ENCODE data around the gene DMC1. TPM values are rescaled to one million over a fixed set of nuclear protein-coding genes. Genes with fewer than 3 reads are reported as not detected.

The DMC1 gene
- total and polyA plus RNA-seq, 2 of the 13 experiments (the other 11 are each of a cell fraction or from before 2014, with no cell fraction given), result 0.82 TPM; not detected in 1

GRCh38 chr22:38523479-38523878 is 46.5 kb downstream of the DMC1 start (continued):
- TF ChIP-seq ATF5 (CRISPR knock-in tag; IDR thresholded peaks at IDR 0.05; ENCODE audit: low read depth) (no peak), ZFY (CRISPR knock-in tag; IDR thresholded peaks at IDR 0.05) (no peak), SRSF9 (IDR thresholded peaks at IDR 0.05; ENCODE audit: borderline replicate concordance, insufficient read depth, low read depth, low read length, poor library complexity, severe bottlenecking) (no peak), KDM5A (IDR thresholded peaks at IDR 0.05; ENCODE audit: borderline replicate concordance, low read length) (no peak), NBN (conservative IDR thresholded peaks at IDR 0.05) (no peak), U2AF1 (optimal IDR thresholded peaks at IDR 0.05; ENCODE audit: low read depth, low read length) (no peak)
- TF ChIP-seq, protein P1, sequence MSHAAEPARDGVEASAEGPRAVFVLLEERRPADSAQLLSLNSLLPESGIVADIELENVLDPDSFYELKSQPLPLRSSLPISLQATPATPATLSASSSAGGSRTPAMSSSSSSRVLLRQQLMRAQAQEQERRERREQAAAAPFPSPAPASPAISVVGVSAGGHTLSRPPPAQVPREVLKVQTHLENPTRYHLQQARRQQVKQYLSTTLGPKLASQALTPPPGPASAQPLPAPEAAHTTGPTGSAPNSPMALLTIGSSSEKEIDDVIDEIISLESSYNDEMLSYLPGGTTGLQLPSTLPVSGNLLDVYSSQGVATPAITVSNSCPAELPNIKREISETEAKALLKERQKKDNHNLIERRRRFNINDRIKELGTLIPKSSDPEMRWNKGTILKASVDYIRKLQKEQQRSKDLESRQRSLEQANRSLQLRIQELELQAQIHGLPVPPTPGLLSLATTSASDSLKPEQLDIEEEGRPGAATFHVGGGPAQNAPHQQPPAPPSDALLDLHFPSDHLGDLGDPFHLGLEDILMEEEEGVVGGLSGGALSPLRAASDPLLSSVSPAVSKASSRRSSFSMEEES (CRISPR knock-in tag; IDR thresholded peaks at IDR 0.05), result no peak
- TF ChIP-seq, protein P2, sequence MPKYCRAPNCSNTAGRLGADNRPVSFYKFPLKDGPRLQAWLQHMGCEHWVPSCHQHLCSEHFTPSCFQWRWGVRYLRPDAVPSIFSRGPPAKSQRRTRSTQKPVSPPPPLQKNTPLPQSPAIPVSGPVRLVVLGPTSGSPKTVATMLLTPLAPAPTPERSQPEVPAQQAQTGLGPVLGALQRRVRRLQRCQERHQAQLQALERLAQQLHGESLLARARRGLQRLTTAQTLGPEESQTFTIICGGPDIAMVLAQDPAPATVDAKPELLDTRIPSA (CRISPR knock-in tag; IDR thresholded peaks at IDR 0.05; ENCODE audit: borderline replicate concordance), result no peak
- TF ChIP-seq, protein P3, sequence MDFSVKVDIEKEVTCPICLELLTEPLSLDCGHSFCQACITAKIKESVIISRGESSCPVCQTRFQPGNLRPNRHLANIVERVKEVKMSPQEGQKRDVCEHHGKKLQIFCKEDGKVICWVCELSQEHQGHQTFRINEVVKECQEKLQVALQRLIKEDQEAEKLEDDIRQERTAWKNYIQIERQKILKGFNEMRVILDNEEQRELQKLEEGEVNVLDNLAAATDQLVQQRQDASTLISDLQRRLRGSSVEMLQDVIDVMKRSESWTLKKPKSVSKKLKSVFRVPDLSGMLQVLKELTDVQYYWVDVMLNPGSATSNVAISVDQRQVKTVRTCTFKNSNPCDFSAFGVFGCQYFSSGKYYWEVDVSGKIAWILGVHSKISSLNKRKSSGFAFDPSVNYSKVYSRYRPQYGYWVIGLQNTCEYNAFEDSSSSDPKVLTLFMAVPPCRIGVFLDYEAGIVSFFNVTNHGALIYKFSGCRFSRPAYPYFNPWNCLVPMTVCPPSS (IDR thresholded peaks at IDR 0.05), result no peak

- FAIRE-seq (no peak), ATAC-seq (no peak), DNase-seq (ENCODE audit: low spot score) (no peak)
- no peak overlapping the region for H3K4me2 ChIP-seq (ENCODE audit: low read depth, low read length)
- no peak overlapping the region for H2AFZ ChIP-seq (ENCODE audit: low read length)
- no peaks in the 10 kb centered on the region for H3K27me3 ChIP-seq (ENCODE audit: control insufficient read depth in 1 of 2, insufficient read depth in 2 of 2, low read length in 2 of 2)
- no peaks in the 10 kb centered on the region for H3K9me3 ChIP-seq (ENCODE audit: low read length)
- H3K79me2 ChIP-seq (ENCODE audit: insufficient read depth, low read length), result no peaks in the 10 kb centered on the region
- WGBS (ENCODE audit: low lambda C conversion rate), result 62% methylated on average over 3 of the region's 3 CpGs
- TF ChIP-seq XBP1 (CRISPR knock-in tag; IDR thresholded peaks at IDR 0.05) (no peak), ZNF333 (CRISPR knock-in tag; IDR thresholded peaks at IDR 0.05; ENCODE audit: borderline replicate concordance) (no peak), CENPT (CRISPR knock-in tag; IDR thresholded peaks at IDR 0.05; ENCODE audit: low read depth) (no peak), ZNF83 (CRISPR knock-in tag; IDR thresholded peaks at IDR 0.05; ENCODE audit: borderline replicate concordance) (no peak)
- no peaks in the 10 kb centered on the region for H3K4me1 ChIP-seq (ENCODE audit: insufficient read depth, low read length)
- H3K4me3 ChIP-seq (replicated peaks in 1 of 3; ENCODE audit: insufficient read depth in 1 of 3, low read depth in 2 of 3, low read length in 3 of 3), result no peak overlapping the region
- BruUV-seq (replicated peaks), result no TSS peak
- intact Hi-C loops (cut with micrococcal nuclease; ENCODE audit: unreplicated experiment), result no loop called here
- in situ Hi-C loops (cut with HindIII; ENCODE audit: extremely low pct_ligation_motif_present, low pct_unique_long_range_greater_than_20kb), result no loop called here
- H4K20me1 ChIP-seq (ENCODE audit: insufficient read depth, low read length), result no peaks in the 10 kb centered on the region
- H3K9ac ChIP-seq (ENCODE audit: insufficient read depth, low read depth, low read length), result no peak overlapping the region
- no peaks in the 10 kb centered on the region for H3K36me3 ChIP-seq (replicated peaks in 1 of 2; ENCODE audit: control insufficient read depth in 1 of 2, insufficient read depth in 2 of 2, low read length in 2 of 2)
- POLR2A ChIA-PET, result no interaction called here
- CTCF ChIA-PET (ENCODE audit: low intra/inter-chr PET ratio, low total read pairs), result no interaction called here
- H3K27ac ChIP-seq (ENCODE audit: extremely low read length, insufficient read depth, low read length), result no peak overlapping the region
Measured at GRCh38 chr22:38523029-38523428, 47.0 kb downstream of the DMC1 start.
